Measurements from ENCODE around the gene ATRNL1.
"Not testable (repeated sequence)": the region's sequence is repeated elsewhere in the genome, so short reads cannot be mapped to it uniquely, and the experiment has no call there.

Gene ATRNL1

GRCh38 chr10:115219203-115219602, 126.0 kb downstream of the ATRNL1 start:
- no peak for DNase-seq

DNA sequence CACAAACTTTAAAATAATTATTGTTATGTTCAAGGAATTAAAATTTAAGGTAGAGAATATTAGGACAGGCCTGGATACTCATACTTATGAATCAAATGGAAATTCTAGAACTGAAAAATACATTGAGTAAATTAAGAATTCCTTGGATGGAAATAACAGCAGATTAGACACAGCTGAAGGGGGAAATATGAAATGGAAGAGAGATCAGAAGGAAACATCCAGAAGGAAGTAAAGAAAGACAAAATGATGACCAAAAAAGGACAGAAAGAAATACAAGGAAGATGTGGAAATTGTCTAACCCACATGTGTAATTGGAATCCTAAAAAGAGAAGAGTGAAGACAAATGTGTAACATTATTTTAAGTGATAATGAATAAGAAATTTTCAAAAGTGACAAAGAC, 128.9 kb downstream of the ATRNL1 start:
- no peak for DNase-seq

GRCh38 chr10:115239761-115240160, 146.6 kb downstream of the ATRNL1 start:
- no peak for DNase-seq

- DNase-seq: no peak
Observed at GRCh38 chr10:115250784-115251183, 157.6 kb downstream of the ATRNL1 start.

DNA sequence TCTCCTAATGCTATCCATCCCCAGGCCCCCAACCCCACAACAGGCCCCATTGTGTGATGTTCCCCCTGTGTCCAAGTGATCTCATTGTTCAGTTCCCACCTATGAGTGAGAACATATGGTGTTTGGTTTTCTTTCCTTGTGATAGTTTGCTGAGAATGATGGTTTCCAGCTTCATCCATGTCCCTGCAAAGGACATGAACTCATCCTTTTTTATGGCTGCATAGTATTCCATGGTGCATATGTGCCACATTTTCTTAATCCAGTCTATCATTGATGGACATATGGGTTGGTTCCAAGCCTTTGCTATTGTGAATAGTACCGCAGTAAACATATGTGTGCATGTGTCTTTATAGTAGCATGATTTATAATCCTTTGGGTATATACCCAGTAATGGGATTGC, 160.6 kb downstream of the ATRNL1 start:
- DNase-seq: not testable (repeated sequence)

DNA sequence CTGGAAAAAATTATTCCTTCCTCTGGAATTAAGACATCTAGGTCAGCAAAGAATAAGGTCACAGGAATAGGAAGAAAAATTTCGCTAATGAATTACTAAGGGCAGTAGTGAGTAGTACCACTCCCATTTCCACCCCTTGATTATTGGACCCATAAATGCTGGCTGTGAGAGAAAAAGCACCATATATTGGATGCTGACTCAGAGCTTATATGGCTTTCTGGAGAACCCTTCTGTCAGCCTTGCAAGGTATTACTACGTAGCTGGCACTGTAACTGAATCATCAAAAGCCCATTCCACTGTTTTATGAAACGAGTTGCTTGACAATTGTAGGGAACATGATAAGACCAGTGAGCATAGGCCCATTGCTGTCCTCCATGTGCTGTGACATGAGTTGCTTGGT, 179.3 kb downstream of the ATRNL1 start:
- no peak for DNase-seq

DNA sequence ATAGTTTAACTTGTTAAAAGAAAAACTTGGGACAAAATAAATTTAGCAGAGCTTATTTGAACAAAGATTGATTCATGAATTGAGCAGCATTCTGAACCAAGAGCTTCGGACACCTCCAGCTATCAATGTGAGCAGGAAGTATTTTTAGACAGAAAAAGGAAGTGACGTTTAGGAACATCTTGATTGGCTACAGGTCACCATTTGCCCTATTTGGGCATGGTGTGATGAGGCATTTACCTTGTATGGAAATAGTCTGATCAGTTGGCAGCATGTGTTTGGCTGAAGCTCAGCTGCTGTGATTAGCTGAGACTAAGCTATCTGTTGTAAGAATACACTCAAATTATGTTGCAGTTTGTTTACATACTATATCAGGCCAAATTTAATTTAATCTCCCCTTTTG, 185.1 kb downstream of the ATRNL1 start:
- no peak for DNase-seq

DNA sequence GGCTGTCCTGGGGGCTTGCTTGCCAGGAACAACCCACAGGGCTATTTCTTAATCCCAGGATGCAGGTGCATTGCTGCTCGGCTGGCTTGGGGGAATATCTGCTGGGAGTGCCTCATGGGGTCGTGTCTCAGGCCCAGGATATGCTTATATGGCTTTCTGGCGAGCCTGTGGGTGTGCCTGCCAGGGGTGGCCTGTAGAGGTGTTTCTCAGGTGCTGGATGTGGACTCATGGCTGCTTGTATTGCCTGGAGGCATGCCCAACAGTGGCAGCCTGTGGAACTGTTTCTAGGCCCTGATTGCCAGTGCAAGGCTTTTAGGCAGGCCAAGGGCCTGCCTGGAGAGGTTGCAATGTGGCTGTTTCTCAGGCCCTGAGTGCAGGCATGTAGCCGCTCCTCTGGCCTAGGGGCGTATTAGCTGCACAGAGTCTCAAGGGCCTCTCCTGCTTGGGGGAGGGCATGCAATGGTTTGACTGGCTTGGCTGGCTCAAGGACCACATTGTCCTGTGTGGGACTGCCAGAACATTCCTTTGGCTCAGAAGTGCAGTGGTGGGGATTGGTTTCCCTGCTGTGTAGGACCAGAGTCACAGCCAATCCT, 202.1 kb downstream of the ATRNL1 start:
- no peak for DNase-seq

GRCh38 chr10:115300080-115300479, 206.9 kb downstream of the ATRNL1 start:
- DNase-seq: no peak

DNA sequence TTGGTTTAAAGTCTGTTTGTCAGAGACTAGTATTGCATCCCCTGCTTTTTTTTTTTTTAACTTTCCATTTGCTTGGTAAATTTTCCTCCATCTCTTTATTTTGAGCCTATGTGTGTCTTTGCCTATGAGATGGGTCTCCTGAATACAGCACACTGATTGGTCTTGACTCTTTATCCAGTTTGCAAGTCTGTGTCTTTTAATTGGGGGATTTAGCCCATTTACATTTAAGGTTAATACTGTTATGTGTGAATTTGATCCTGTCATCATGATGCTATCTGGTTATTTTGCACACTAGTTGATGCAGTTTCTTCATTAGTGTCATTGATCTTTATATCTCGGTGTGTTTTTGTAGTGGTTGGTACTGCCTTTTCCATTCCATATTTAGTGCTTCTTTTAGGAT, 226.5 kb downstream of the ATRNL1 start:
- DNase-seq: not testable (repeated sequence)

DNA sequence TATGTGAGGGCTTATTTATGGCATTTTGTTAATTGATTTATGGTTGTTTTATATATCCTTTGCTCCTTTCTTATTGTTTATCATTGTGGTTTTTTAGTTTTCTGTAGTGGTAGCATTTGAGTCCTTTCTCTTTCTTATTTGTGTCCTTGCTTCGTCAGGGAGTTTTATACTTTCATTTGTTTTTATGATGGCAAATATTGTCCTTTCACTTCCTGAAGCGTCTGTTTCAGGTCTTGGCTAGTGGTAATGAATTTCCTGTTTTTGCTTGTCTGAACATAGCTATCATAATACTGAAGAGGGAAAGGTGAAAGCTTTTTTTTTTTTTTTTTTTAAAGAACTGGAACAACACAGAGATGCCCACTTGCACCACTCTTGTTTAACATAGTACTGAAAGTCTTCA, 228.2 kb downstream of the ATRNL1 start:
- DNase-seq: no peak

DNA sequence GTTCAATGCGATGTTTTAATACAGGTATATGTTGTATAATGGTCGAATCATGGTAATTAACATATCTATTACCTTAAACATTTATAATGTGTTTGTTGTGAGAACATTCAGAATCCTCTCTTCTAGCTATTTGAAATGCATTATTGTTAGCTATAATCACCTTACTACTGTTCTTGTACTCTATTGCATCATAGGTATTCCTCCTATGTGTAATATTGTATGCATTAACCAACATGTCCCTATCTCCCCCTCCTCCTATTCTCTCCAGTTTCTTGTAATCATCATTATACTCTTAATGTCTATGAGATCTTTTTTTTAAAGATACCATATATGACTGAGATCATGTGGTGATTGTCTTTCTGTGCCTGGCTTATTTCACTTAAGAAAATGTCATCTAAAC, 235.2 kb downstream of the ATRNL1 start:
- no peak for DNase-seq

- no peak for DNase-seq
Observed at GRCh38 chr10:115335366-115335765, 242.2 kb downstream of the ATRNL1 start.

DNA sequence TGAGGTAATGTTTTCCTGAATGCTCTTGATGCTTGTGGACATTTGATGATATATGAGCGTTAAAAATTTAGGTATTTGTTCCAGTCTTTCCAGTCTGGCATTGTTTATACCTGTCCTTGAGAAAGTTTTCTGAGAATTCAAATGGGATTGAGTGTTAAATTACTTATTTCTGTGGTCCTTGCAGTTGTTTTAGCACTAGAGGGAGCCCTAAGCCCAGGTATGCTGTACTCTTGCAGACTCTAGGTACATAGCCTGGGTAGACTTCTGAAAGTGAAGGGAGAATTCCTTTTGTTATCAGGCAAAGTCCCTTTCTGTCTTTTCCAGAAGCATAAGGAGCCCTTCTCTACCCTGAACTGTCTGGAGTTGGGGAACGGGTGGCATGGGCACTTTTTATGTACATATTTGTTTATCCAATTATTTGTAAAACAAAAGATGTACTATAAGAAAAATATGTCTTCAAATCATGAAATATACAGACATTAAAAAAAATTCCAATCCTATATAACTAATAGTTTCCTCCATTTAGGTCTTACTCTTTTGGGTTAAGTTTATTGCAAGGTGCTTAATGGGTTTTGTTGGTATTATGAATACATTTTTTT, 262.1 kb downstream of the ATRNL1 start:
- no peak for DNase-seq

DNA sequence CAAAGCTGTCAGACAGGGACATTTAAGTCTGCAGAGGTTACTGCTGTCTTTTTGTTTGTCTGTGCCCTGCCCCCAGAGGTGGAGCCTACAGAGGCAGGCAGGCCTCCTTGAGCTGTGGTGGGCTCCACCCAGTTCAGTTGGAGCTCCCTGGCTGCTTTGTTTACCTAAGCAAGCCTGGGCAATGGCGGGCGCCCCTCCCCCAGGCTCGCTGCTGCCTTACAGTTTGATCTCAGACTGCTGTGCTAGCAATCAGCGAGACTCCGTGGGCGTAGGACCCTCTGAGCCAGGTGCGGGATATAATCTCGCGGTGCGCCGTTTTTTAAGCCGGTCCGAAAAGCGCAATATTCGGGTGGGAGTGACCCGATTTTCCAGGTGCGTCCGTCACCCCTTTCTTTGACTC, 274.8 kb downstream of the ATRNL1 start:
- not testable (repeated sequence) for DNase-seq

GRCh38 chr10:115379064-115379463, 285.9 kb downstream of the ATRNL1 start:
- no peak for DNase-seq

DNA sequence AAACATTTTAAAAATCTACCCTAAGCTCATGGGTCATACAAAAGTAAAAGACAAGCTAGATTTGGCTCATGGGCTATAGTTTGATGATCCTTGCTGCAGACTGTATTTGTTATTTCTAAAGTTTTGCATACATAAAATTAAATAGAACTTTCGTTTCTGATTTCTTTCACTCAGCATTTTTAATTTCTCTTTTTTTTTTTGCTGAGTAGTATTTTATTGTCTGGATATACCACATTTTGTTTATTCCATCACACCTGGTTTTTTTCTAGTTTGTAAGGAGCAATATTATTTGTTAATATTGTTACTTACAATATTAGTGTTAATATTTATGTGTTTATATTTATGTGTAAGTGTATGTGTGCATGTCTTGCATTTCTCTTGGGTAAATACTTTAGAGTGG, 291.5 kb downstream of the ATRNL1 start:
- DNase-seq: no peak

DNA sequence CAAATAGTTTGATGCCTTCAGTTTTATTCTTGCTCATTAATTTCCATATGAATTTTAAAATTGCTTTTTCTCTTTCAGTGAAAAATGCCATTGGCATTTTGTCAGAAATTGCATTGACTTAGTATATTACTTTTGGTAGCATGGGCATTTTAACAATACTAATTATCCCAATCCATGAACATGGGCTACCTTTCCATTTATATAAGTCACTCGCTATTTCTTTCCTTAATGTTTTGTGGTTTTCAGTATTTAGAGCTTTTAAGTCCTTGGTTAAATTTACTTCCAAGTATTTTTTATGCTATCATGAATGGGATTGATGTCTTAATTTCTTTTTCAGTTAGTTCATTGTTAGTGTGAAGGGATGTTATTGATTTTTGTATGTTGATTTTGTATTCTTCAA, 297.4 kb downstream of the ATRNL1 start:
- DNase-seq: no peak

DNA sequence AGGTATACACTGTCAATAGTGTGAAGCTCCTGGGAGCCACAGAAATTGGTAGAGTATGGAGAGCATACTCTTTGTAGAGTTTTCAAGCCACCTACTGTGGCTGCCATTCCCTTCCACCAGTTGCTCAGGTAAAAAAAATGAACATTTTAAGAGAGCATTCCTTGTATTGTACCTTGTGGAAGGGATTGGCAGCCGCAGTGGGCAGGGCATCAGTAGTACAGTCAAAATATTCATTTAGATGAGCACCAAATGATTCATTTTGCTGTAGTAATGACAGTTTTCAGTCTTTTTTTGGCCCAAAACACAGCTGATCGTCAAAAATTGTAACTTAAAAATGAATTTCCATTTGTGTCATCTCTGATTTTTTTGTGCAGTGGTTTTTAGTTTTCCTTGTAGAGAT, 304.9 kb downstream of the ATRNL1 start:
- no peak for DNase-seq

DNA sequence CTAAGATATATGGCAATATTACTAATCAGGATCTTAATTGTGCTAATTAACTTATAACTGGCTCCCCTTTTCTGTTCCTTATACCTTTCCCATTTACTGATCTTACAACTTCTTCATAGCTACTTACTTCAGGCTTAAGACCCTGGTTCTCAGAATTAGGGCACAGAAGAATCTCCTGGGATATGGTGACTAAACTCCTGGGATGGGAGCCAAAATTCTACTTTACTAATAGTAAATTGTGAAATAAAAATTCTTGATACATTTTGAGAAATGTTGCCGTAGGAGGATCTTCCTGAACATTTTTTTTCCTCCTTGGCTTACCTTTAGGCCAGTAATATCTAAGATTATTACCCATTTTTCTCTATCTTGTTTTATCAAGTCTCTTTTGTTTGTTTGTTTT, 309.5 kb downstream of the ATRNL1 start:
- no peak for DNase-seq

- not testable (repeated sequence) for DNase-seq
Observed at GRCh38 chr10:115405838-115406237, 312.7 kb downstream of the ATRNL1 start.

DNA sequence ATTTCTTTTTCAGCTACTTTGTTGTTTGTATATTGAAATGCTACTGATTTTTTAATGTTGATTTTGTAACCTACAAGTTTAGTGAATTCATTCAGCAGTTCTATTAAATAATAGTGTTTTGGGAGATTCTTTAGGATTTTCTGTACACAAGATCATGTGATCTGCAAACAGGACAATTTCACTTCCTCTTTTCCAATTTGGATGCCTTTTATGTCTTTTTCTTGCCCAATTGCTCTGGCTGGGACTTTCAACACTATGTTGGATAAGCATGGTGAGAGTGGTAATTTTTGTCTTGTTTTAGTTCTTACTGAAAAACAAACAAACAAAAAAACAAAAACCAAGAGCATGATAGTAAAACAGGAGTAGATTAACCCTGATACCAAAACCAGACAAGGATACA, 316.2 kb downstream of the ATRNL1 start:
- no peak for DNase-seq

DNA sequence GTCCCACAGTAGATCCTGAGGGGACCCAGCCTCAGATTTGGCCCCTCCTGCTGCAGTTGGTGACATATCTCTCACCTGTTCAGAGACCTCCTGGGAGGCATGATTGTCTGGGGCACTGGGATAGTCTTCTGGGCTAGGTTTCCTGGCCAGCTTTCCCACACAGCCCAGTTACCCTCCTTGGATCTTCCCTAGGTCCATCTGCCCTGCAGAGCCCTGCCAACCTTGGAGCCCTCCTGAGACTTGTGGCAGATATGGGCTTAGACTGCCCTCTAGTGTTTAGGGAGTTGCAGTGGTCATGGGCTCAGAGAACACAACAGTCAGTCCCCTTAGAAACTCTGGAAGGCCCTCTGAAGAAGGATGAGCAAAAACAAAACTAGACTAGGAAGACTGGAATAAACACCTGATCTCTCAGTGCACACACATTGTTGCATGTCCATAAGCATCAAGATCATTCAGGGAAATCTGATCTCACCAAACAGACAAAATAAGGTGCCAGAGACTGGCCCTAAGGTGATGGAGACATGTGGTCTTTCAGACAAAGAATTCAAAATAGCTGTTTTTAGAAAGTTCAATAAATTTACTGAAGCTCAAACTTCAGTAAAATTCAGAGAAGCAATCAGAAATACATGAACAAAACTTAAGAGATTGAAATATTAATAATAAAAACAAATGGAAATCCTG, 324.6 kb downstream of the ATRNL1 start:
- no peak for DNase-seq

GRCh38 chr10:115422624-115423023, 329.5 kb downstream of the ATRNL1 start:
- no peak for DNase-seq

- no peak for DNase-seq
Observed at GRCh38 chr10:115427611-115428010, 334.4 kb downstream of the ATRNL1 start.

Data from CD4-positive, alpha-beta T cell treated with Interleukin-21 for 1 hour (primary cell).